Anterior cingulate cortex (tissue), 58 donors: ENCODE measurements around the gene PRSS2.
"Not testable (repeated sequence)": the region's sequence is repeated elsewhere in the genome, so short reads cannot be mapped to it uniquely, and the experiment has no call there.

Source experiments
- DNase-seq, 58 donors: peaks; one replicate each; lab custom pipeline; 2025; lab: John Stamatoyannopoulos, UW

PRSS2 gene

DNA sequence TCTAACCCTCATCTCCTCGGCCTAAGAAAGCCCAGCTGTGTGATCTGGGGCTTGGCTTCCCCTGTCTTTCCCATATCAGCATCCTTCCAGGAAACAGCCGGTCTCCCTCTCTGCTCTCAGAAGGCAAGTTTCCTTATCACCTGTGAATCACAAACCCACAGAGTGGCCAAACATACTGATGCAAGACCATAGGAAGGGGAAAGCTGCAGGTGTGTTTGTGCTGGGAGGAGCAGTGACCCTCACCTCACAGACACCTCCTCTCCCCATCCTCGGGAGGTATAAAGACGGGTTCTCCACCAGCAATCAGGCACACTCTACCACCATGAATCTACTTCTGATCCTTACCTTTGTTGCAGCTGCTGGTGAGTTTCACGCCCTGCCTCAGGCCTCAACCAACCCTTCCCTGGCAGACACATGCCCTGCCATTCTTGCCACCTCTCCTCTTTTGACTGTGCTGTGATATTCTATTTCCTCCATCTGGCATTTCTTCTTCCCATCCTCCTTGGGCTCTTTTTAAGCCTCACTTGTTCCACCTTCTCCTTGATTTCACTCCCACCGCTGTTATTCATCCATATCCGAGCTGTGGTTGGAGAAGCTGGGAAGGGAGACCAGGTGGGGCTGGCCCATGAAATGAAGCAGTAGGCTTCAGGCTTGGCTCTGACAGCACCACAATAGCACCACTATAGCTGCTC lies at the start of gene PRSS2:
TSS of gene PRSS2 (plus strand) at position 310 of the 692 bp plus-strand sequence. CDS start at position 323, 13 bp downstream.
- DNase-seq, result no peak

DNA sequence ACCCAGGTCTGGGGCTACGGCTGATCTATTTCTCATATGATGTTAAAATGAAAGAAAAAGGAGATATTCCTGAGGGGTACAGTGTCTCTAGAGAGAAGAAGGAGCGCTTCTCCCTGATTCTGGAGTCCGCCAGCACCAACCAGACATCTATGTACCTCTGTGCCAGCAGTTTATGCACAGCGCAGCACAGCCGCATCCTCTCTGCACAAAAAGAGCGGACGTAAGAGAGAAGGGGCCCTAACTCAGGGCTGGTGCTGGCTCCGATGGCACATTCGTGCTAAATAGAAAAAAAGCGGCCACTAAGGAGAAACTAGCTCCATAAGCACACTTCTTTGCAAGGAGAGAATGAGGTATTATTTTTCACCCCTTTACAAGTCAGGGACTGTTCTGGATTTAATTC lies 49.8 kb upstream of the PRSS2 start:
- no peak for DNase-seq

DNA sequence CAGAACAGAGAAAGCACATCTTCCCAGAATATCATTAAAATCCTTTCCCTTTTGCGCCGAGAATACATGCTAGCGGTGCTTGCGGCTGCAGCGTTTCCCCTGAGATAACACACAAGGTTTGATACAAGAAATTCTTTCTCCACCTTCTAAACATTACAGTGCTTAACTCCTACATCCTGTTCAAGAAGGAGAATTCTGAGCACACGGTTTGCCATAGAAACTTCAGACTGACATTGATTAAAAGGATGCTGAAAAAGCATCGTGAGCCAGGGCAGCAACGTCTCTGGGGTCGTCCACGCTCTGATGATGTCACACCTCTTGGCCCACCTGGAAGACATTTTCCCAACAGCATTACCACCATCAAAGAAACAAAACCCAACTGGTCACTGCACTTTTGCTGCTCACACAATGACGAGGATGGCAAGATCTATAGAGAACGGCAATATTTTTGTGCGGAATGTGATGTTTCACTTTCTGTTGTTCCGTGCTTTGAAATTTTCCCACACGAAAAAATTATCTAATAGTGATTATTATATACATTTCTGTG lies 48.4 kb upstream of the PRSS2 start:
- no peak for DNase-seq

DNA sequence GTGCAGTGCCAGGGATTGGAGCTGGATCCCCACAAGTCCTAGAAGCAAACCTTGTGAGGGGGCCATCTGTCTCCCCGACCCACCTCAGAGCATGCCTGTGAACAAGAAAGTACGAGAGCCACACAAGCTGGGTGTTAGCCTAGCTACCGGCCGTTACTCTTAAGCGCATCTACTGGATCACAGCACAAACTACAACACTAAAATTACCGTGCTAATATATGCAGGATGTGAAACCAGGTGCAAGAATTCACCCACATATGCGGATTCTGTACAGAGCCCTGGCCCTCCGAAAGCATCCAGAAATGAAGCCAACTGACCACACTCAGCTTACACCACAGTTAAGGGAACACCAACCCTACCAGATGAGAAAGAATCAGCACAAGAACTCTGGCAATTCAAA lies 37.5 kb upstream of the PRSS2 start:
- no peak for DNase-seq

DNA sequence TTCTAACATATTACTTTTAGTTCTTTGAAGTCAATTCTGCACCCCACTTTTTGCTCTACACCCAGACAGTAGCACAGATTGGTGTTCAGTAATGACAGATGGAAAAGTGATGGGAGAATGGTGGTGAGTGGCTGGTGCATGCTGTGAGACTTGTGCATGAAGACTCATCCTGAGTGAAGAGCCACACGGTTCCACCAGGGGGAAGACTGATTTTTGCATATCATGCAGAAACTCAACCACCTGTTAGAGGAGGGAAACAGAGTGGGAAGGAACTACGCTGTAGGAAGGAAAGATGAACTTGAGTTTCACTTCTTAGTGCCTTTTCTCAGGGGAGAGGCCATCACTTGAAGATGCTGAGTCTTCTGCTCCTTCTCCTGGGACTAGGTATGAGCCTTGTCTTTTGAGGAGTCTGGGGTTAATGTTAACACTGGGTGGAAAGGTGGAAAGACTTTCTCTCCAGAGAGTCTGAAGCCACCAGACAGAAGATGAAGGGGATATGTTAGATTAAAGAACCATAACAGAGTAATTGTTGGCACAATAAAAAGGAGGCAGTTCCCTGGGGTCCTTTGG lies 30.8 kb upstream of the PRSS2 start:
- DNase-seq, result no peak

DNA sequence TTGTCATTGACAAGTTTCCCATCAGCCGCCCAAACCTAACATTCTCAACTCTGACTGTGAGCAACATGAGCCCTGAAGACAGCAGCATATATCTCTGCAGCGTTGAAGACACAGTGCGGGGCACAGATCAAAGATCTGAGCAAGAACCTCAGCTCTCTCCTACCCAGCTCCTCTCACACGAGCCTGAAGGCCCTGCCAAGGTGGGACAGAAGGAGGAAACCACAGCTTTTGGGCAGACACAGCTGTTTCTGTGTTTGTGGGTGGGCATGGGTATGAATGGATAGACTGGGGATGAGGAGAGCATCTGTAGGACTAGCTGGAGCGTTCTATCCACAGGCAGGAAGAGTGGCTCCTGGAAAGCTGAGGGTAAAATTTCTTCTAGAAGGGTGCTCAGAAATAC lies 30.0 kb upstream of the PRSS2 start:
- DNase-seq, result no peak

DNA sequence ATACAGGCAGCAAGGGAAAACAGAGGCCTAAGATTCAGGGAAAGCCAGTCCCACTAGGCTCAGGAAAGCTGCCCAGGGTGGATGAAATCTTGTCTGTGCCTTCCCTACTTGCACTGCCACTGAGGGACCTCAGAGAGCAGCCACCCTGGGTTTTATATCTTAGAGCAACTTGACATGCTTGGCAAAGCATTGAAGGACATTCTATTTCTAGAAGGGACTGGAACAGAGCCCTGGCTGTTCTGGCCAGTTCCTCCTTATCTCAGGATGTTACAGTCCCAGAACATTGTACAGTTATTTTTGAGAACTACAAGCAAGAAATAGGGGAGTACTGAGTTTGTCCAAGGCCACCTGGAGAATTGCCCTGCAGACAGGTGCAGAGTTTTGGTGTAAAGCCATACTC lies 28.8 kb upstream of the PRSS2 start:
- not testable (repeated sequence) for DNase-seq

DNA sequence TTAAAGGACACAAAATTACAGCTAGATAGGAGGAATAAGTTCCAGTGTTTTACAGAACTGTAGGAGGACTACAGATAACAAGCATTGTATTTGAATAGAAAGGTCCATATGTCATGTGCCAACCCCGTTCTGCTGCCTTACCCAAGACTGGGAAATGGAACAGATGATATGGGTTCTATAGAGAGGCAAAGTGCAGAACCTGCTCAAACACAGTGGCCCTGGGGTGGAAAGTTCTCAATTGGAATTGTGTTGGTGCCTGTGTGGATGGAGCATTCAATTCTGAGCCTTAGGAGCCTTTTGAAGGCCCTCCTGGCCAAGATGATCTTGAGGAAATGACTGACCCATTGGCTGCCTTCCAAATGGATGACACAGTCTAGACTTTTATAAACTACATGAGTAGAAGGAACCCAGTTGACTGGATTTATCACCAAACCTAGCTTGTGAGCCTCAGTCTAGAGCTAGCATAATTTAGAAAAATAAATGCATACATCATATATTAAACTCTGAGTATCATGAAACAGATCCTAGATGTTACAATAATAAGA lies 25.6 kb upstream of the PRSS2 start:
- no peak for DNase-seq

DNA sequence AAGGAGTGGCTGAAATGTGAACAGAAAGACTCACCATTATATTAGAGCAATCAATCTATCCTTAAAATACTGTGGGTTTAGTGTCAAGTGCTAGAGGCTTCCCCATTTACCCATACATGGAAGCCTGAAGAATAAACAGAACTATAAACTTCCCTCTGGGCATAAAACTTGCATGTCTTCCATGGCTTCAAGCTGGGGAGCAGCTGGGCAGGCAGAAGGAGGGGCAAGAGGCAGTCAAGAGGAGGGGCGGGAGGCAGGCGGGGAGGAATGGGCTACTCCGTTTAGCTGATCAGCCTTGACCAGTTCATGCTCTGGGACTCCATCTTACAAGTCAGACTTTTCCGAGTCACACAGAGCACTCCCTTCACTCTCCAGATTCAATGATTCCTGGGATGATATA lies 25.0 kb upstream of the PRSS2 start:
- no peak for DNase-seq

DNA sequence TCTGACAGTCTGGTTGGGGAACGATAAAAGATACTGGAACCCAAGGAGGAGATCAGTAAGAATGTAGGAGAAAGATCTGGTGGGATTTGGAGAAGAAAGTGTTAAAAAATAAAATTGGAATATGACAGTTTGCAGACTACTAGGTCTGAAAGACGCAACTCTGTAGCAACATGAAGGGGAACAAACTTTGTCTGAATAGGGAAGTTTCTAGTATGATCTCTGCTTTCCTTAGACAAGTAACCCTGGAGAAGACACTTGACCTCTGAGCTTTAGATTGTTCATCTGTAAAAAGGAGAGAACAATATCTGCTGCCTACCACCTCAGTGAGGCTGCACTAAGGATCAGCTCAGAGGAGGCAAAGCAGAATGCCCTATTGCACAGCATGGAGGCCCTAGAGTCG lies 24.5 kb upstream of the PRSS2 start:
- DNase-seq, result no peak

DNA sequence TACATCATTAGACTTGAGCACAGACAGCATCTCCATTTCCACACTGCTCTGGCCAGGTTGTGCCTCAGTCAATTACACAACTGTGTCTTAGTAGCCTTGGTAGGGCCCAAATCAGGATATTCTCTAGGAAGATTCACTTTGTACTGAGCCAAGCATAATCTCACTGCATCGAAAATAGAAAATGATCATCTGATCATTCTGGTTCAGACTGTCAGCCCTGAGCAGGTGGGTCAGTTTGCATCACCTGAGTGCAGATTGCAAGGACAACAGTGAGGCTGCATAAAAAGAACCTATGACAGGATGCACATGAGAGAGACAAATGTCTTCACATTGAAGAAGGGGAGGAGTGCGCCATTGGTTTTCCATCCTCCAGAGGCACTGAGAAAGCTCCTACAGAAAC lies 22.4 kb upstream of the PRSS2 start:
- DNase-seq, result not testable (repeated sequence)

DNA sequence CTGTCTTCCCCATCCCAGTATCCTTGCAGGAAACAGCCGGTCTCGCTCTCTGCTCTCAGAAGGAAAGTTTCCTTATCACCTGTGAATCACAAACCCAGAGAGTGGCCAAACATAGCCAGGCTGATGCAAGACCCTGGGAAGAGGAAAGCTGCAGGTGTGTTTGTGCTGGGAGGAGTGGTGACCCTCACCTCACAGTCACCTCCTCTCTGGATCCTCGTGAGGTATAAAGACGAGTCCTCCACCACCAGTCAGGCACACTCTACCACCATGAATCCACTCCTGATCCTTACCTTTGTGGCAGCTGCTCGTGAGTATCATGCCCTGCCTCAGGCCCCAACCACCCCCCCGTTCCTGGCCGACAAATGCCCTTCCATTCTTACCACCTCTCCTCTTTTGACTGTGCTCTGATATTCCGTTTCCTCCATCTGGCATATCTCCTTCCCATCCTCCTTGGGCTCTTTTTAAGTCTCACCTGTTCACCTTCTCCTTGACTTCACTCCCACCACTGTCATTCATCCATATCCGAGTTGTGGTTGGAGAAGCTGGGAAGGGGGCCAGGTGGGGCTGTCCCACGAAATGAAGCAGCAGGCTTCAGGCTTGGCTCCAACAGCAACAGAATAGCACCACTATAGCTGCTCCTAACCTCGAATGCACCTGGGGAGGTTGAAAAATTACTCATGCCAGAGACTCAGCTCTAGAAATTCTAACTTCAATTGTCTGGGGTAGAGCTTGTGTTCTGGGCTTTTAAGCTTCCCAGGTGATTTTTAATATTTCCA lies 21.4 kb upstream of the PRSS2 start, which contains the start of gene PRSS1:
TSS of gene PRSS1 (plus strand) at position 255 of the 776 bp plus-strand sequence. CDS start at position 268, 13 bp downstream.
- DNase-seq, result no peak

DNA sequence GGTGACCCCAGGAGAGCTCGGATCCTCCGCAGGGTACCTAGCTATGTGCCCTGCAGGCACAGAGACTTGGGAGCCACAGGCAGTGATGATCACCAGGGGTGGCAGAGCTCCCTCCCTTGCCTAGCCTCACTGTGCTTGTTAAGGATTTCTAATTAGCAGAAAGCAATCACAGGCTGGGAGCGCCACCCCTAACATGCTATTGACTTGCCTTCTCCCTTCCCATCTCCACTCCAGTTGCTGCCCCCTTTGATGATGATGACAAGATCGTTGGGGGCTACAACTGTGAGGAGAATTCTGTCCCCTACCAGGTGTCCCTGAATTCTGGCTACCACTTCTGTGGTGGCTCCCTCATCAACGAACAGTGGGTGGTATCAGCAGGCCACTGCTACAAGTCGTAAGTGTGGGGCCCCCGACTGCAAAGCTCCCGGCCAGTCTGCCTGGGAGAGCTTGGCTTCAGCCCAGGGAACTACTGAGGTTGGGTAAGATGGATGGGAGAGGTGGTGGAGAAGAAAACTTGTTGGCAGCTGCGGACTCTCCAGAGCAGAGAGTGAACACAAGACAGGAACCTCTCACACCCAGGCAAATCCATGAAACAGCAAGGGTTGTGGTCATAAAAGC lies 20.3 kb upstream of the PRSS2 start:
- no peak for DNase-seq

DNA sequence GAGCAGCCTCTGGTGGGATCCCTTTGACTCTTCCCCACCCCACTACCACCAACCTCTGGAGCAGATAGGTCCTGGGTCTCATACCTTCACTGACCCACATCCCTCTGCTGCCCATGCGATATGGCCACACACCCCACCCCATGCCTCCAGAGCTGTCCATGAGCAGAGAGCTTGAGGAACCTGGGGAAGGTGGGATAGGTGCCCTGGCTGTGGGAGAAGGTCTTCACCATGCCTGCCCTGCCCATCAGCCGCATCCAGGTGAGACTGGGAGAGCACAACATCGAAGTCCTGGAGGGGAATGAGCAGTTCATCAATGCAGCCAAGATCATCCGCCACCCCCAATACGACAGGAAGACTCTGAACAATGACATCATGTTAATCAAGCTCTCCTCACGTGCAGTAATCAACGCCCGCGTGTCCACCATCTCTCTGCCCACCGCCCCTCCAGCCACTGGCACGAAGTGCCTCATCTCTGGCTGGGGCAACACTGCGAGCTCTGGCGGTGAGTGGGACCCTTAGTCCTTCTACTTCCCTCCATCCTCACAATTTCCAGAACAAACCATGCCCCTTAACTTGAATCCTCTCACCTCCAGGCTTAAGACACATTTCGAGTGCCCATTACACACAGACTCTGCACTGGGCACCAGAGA lies 19.1 kb upstream of the PRSS2 start:
- not testable (repeated sequence) for DNase-seq

DNA sequence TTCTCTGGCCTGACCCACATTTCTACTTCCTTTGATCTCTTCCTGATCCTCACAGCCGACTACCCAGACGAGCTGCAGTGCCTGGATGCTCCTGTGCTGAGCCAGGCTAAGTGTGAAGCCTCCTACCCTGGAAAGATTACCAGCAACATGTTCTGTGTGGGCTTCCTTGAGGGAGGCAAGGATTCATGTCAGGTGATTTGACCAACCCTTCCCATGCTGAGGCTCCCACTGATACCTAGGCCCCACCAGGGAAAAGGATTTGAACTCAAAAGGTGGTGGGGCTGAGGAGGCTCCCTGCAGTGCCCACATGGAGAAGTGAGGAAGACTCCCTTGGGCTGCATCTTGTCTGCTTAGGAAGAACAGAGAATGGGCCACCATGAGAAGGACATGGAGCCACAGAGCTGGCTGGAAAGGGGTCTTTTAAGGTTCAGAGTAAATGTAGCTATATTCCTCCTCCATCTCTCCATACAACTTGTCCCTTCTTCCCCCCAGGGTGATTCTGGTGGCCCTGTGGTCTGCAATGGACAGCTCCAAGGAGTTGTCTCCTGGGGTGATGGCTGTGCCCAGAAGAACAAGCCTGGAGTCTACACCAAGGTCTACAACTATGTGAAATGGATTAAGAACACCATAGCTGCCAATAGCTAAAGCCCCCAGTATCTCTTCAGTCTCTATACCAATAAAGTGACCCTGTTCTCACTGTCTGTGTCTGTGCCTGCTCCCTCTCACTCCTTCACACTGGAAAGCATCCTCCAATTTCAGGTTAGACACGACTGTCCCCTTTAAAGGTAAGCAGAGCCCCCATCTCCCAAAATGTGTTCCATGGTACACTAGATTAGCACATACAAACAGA lies 18.2 kb upstream of the PRSS2 start:
- DNase-seq, result no peak

DNA sequence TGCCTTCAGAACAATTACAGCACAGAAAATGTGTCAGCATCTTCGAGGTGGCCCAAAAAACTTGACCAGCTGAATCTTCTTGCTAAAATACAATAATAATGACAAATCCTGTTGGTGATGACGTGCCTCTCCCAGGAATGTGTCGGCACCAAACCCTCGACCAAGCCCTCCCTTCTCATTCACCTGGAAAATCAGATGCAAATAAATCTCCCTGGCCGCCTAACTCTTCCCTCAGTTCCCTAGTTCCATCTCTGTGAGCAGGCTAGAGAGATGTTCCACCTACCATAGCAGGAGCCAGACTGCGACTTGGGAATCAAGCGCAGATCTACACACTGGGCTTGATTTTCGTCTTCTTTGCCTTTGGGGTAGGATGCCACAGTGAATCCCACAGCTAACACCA lies 17.4 kb upstream of the PRSS2 start:
- no peak for DNase-seq

DNA sequence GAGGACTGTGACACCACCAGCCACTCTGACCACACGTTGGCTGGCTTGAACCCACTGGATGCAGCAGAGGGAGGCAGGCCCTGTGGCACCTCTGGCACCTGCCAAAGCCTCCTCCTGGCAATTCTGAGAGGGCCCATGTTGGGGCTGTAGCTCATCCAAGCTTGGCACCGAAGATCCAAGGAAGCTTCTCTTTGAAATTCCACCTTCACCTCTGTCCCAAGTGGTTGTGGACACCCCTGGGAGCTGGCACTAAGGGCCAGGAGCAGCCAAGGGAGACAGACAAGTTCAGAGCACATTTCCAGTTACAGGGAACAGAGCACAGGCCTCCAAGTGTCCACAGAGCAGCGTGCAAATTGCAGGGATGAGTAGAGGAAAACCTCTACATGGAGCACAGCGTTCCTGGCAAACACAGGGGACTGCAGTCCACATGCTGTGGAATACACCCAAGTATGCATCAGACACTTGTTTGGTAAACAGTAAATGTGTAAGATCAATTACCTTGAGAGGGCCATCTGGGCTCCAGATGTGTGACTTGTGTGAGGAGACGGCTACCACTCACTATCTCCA lies 16.8 kb upstream of the PRSS2 start:
- DNase-seq, result not testable (repeated sequence)

DNA sequence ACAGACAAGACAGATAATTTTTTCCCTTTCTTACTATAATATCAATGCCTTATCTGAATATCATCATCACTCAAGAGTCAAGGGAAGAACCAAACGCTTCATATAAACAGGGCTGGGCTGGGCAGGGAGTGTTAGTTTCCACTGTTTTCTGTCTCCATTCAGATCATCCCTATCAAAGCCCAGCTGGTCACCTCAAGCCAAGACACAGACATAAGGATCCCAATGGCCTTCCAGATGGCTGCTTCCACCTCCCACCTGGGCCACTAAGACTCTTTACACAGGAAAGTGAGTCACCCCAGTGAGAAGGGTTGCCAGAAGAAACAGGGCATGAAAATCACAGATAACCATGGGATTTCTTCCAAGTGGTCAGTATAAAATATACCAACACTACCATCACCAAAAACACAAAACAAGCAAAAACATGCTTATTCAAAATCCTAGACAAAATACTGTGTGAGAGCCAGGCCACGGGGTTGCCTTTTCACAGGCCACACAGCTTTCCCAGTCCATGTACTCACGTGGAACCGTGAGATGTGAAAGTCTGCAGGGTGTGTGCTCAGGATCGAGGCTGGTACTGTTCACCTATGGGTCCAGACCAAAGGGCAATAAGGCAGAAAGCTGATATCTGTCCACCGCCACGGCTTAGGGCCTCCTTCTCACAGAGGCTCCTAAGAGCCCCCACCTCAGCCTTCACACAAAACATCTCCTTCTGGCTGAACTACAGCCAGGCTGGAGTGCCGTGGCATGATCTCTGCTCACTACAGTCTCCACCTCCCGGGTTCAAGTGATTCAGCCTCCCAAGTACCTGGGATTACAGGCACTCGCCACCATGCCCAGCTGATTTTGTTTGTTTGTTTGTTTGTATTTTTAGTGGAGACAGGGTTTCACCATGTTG lies 15.8 kb upstream of the PRSS2 start:
- no peak for DNase-seq
